NCI-H1105 (cell line): ENCODE results near the gene TSPO2.
A peak's percentile ranks its signal among the peaks of the same experiment; 100 is the strongest.

Experiments used
- DNase-seq: peaks from one replicate; lab custom pipeline; 2025; lab: John Stamatoyannopoulos, UW

The TSPO2 gene

GRCh38 chr6:41051873-41052272 is 9.6 kb downstream of the TSPO2 start:
- no peak for DNase-seq

- DNase-seq: no peak
These were observed 10.8 kb downstream of the TSPO2 start, which contains the start of gene APOBEC2 for GRCh38 chr6:41053041-41053440. Gene APOBEC2 (plus strand): TSS chr6:41053202. CDS start chr6:41053348, 146 bp downstream.

GRCh38 chr6:41054511-41054910 is 12.2 kb downstream of the TSPO2 start:
- no peak for DNase-seq

GRCh38 chr6:41055149-41055548 is 12.9 kb downstream of the TSPO2 start:
- DNase-seq: no peak

- no peak for DNase-seq
These were observed 14.7 kb downstream of the TSPO2 start for GRCh38 chr6:41056768-41057490.

- no peak for DNase-seq
These were observed 16.5 kb downstream of the TSPO2 start for GRCh38 chr6:41058783-41059181.

- no peak for DNase-seq
These were observed 17.3 kb downstream of the TSPO2 start for GRCh38 chr6:41059556-41059955.

GRCh38 chr6:41061196-41061726 is 19.0 kb downstream of the TSPO2 start:
- DNase-seq: no peak

GRCh38 chr6:41062056-41062455 is 19.8 kb downstream of the TSPO2 start:
- no peak for DNase-seq

- no peak for DNase-seq
These were observed 21.6 kb downstream of the TSPO2 start for GRCh38 chr6:41063884-41064285.

GRCh38 chr6:41064841-41065240 is 22.6 kb downstream of the TSPO2 start:
- no peak for DNase-seq

GRCh38 chr6:41065550-41066026 is 23.3 kb downstream of the TSPO2 start:
- DNase-seq: no peak

GRCh38 chr6:41066867-41067304 is 24.6 kb downstream of the TSPO2 start:
- peak; percentile 64 for DNase-seq

- no peak for DNase-seq
These were observed 29.2 kb downstream of the TSPO2 start for GRCh38 chr6:41071501-41071922.

- peak; percentile 100 for DNase-seq
These were observed 29.9 kb downstream of the TSPO2 start, which contains the start of gene OARD1 for GRCh38 chr6:41071923-41072835. Gene OARD1 (minus strand): TSS chr6:41072356. CDS start chr6:41071634, 722 bp downstream.

- peak; percentile 100 for DNase-seq
These were observed 30.6 kb downstream of the TSPO2 start, which contains the start of gene NFYA for GRCh38 chr6:41072836-41073202. Gene NFYA (plus strand): TSS chr6:41072974. CDS start chr6:41079090, 6,116 bp downstream.

GRCh38 chr6:41073203-41073967 is 31.1 kb downstream of the TSPO2 start:
- DNase-seq: peak; percentile 80

GRCh38 chr6:41073968-41074691 is 31.9 kb downstream of the TSPO2 start:
- DNase-seq: no peak

GRCh38 chr6:41074692-41075436 is 32.6 kb downstream of the TSPO2 start:
- DNase-seq: no peak
